ENCODE results near the gene CEND1. TPM values are rescaled to one million over a fixed set of nuclear protein-coding genes. Genes with fewer than 3 reads are reported as not detected.
A peak's percentile ranks its signal among the peaks of the same experiment; 100 is the strongest.

Gene CEND1
- total and polyA plus RNA-seq, 2 of the 13 experiments (the other 11 are each of a cell fraction or from before 2014, with no cell fraction given) = not detected

GRCh38 chr11:830295-831117 lies 40.6 kb upstream of the CEND1 start (continued):
- TF ChIP-seq ZNF772 (CRISPR knock-in tag; IDR thresholded peaks at IDR 0.05) = no peak
- TF ChIP-seq NBN (conservative IDR thresholded peaks at IDR 0.05) = no peak
- TF ChIP-seq BORCS8-MEF2B (CRISPR knock-in tag; IDR thresholded peaks at IDR 0.05) = no peak
- TF ChIP-seq ZFAT (CRISPR knock-in tag; conservative IDR thresholded peaks at IDR 0.05) = no peak
- TF ChIP-seq, protein P1, sequence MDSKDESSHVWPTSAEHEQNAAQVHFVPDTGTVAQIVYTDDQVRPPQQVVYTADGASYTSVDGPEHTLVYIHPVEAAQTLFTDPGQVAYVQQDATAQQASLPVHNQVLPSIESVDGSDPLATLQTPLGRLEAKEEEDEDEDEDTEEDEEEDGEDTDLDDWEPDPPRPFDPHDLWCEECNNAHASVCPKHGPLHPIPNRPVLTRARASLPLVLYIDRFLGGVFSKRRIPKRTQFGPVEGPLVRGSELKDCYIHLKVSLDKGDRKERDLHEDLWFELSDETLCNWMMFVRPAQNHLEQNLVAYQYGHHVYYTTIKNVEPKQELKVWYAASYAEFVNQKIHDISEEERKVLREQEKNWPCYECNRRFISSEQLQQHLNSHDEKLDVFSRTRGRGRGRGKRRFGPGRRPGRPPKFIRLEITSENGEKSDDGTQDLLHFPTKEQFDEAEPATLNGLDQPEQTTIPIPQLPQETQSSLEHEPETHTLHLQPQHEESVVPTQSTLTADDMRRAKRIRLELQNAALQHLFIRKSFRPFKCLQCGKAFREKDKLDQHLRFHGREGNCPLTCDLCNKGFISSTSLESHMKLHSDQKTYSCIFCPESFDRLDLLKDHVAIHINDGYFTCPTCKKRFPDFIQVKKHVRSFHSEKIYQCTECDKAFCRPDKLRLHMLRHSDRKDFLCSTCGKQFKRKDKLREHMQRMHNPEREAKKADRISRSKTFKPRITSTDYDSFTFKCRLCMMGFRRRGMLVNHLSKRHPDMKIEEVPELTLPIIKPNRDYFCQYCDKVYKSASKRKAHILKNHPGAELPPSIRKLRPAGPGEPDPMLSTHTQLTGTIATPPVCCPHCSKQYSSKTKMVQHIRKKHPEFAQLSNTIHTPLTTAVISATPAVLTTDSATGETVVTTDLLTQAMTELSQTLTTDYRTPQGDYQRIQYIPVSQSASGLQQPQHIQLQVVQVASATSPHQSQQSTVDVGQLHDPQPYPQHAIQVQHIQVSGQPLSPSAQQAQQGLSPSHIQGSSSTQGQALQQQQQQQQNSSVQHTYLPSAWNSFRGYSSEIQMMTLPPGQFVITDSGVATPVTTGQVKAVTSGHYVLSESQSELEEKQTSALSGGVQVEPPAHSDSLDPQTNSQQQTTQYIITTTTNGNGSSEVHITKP (CRISPR knock-in tag; IDR thresholded peaks at IDR 0.05; ENCODE audit: low read depth) = no peak
- peak; percentile 59; the same call in 1 of the 2 replicates for TF ChIP-seq KLF13 (CRISPR knock-in tag; IDR thresholded peaks at IDR 0.05)
- no peak for TF ChIP-seq ZNF563 (CRISPR knock-in tag; IDR thresholded peaks at IDR 0.05)
- TF ChIP-seq SIX1 (CRISPR knock-in tag; IDR thresholded peaks at IDR 0.05; ENCODE audit: borderline replicate concordance) = no peak
- 0 out of 2 replicates have a peak, but pooled peaks have one; percentile 28 for TF ChIP-seq MEF2D (CRISPR knock-in tag; IDR thresholded peaks at IDR 0.05)
- no peak for TF ChIP-seq ZBTB26 (CRISPR knock-in tag; IDR thresholded peaks at IDR 0.05; ENCODE audit: borderline replicate concordance)
- TF ChIP-seq ZNF160 (CRISPR knock-in tag; IDR thresholded peaks at IDR 0.05) = no peak
- TF ChIP-seq HES4 (CRISPR knock-in tag; IDR thresholded peaks at IDR 0.05; ENCODE audit: borderline replicate concordance) = no peak; the same call in 1 of the 2 replicates
- TF ChIP-seq KAT8 (CRISPR knock-in tag; IDR thresholded peaks at IDR 0.05) = no peak
- no peak for TF ChIP-seq TBL1XR1 (IDR thresholded peaks at IDR 0.05; ENCODE audit: borderline replicate concordance, low read length, partially characterized antibody)
- TF ChIP-seq YEATS2 (CRISPR knock-in tag; IDR thresholded peaks at IDR 0.05; ENCODE audit: borderline replicate concordance) = no peak
- TF ChIP-seq FOXO1 (CRISPR knock-in tag; IDR thresholded peaks at IDR 0.05) = no peak
- TF ChIP-seq, protein P2, sequence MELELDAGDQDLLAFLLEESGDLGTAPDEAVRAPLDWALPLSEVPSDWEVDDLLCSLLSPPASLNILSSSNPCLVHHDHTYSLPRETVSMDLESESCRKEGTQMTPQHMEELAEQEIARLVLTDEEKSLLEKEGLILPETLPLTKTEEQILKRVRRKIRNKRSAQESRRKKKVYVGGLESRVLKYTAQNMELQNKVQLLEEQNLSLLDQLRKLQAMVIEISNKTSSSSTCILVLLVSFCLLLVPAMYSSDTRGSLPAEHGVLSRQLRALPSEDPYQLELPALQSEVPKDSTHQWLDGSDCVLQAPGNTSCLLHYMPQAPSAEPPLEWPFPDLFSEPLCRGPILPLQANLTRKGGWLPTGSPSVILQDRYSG (CRISPR knock-in tag; IDR thresholded peaks at IDR 0.05) = no peak
- TF ChIP-seq DNMT1 (CRISPR knock-in tag; IDR thresholded peaks at IDR 0.05) = no peak; the same call in 1 of the 2 replicates
- no peak for TF ChIP-seq ZNF431 (CRISPR knock-in tag; IDR thresholded peaks at IDR 0.05; ENCODE audit: borderline replicate concordance, low read depth)
- no peak for TF ChIP-seq CCAR2 (optimal IDR thresholded peaks at IDR 0.05; ENCODE audit: low read depth, low read length)
- no peak for TF ChIP-seq AHR (CRISPR knock-in tag; IDR thresholded peaks at IDR 0.05)
- TF ChIP-seq PLSCR1 (CRISPR knock-in tag; IDR thresholded peaks at IDR 0.05; ENCODE audit: borderline replicate concordance) = no peak
- TF ChIP-seq KDM2A (CRISPR knock-in tag; IDR thresholded peaks at IDR 0.05; ENCODE audit: borderline replicate concordance, low read depth) = peak; percentile 81; the same call in 1 of the 2 replicates

Measured in HepG2 (cell line).